HepG2 (cell line): ENCODE measurements around the gene CYYR1. TPM values are rescaled to one million over a fixed set of nuclear protein-coding genes. Genes with fewer than 3 reads are reported as not detected.

ENCODE experiments used
- ATAC-seq: fragments of 200-7000 bp; cut with Tn5 transposase; 3 replicates; pipeline ENCODE4 v1.9.1; 2020; ENCODE audit warnings: mild to moderate bottlenecking, moderate library complexity
- BruUV-seq: library from RNA; stranded (reverse); fragments of 400-500 nt; replicated peaks from 2 replicates; lab custom pipeline; 2021; lab: Mats Ljungman, UMichigan
- CTCF ChIA-PET: fragments of 300-600 bp; formaldehyde crosslinking; extraction: SDS; loops from one replicate; lab custom pipeline; 2021; ENCODE audit warnings: low total read pairs, inconsistent platforms, low intra/inter-chr PET ratio; lab: Yijun Ruan, JAX
- POLR2A ChIA-PET: fragments of 350-600 bp; sonication (Branson Sonifier 250); formaldehyde crosslinking; loops from one replicate; lab custom pipeline; 2020; ENCODE audit warnings: antibody characterized with exemption, inconsistent platforms; lab: Yijun Ruan, JAX
- DNase-seq: peaks from one replicate; pipeline ENCODE4 v3.0.0-alpha.2; 2015; ENCODE audit warnings: low spot score
- FAIRE-seq: peaks from 3 replicates; lab custom pipeline; 2011; peaks lifted over from hg19 to GRCh38; lab: Jason Lieb, UNC
- H2AFZ ChIP-seq: one replicate; pipeline ENCODE4 v1.6.1; 2011; ENCODE audit warnings: low read length, inconsistent platforms
- H3K27ac ChIP-seq: fragments of 300-600 bp; 3 replicates; pipeline ENCODE4 v1.8.0; 2011; ENCODE audit warnings: mixed run types, mild to moderate bottlenecking, mixed read lengths, low read length, inconsistent platforms; ENCODE audit not compliant: insufficient read depth; ENCODE audit errors: extremely low read length
- H3K27me3 ChIP-seq, 2 experiments: fragments of 200-600 bp in 1 of 2; 2 replicates in 1 of 2; 3 replicates in 1 of 2; pipeline versions ENCODE4 v1.6.0 to v1.8.0; 2011; ENCODE audit warnings: low read length in 2 of 2, mild to moderate bottlenecking in 2 of 2, moderate library complexity in 2 of 2, inconsistent platforms in 1 of 2; ENCODE audit not compliant: insufficient read depth in 2 of 2, control insufficient read depth in 1 of 2
- H3K36me3 ChIP-seq, 2 experiments: fragments of 200-600 bp in 1 of 2; replicated peaks in 1 of 2; 2 replicates in 1 of 2; 3 replicates in 1 of 2; pipeline versions ENCODE4 v1.5.1 to v1.8.0; 2011; ENCODE audit warnings: low read length in 2 of 2, inconsistent platforms in 1 of 2; ENCODE audit not compliant: insufficient read depth in 2 of 2, control insufficient read depth in 1 of 2
- H3K4me1 ChIP-seq: 2 replicates; pipeline ENCODE4 v1.5.1; 2012; ENCODE audit warnings: low read length, inconsistent platforms; ENCODE audit not compliant: insufficient read depth
- H3K4me2 ChIP-seq: 2 replicates; pipeline ENCODE4 v1.6.0; 2011; ENCODE audit warnings: low read depth, low read length, inconsistent platforms
- H3K4me3 ChIP-seq, 3 experiments: fragments of 200-600 bp in 1 of 3; sonication (generic), shearing (Covaris generic) in 1 of 3; replicated peaks in 1 of 3; 2 replicates each; pipeline ENCODE4 v1.5.1; 2011 to 2016; ENCODE audit warnings: low read length in 3 of 3, inconsistent platforms in 2 of 3, low read depth in 2 of 3, mild to moderate bottlenecking in 2 of 3, control low read depth in 1 of 3, mixed read lengths in 1 of 3; ENCODE audit not compliant: insufficient read depth in 1 of 3
- H3K79me2 ChIP-seq: one replicate; pipeline ENCODE4 v1.6.1; 2011; ENCODE audit warnings: low read length, inconsistent platforms; ENCODE audit not compliant: insufficient read depth
- H3K9ac ChIP-seq: 2 replicates; pipeline ENCODE4 v1.6.0; 2011; ENCODE audit warnings: mild to moderate bottlenecking, low read depth, low read length, inconsistent platforms; ENCODE audit not compliant: insufficient read depth
- H3K9me3 ChIP-seq: 2 replicates; pipeline ENCODE4 v1.5.1; 2012; ENCODE audit warnings: mild to moderate bottlenecking, low read length
- H4K20me1 ChIP-seq: 2 replicates; pipeline ENCODE4 v1.6.0; 2011; ENCODE audit warnings: inconsistent platforms, mild to moderate bottlenecking, low read length, moderate library complexity; ENCODE audit not compliant: insufficient read depth
- GPN1 ChIP-seq: sonication (generic); formaldehyde crosslinking; IDR thresholded peaks from 2 replicates; pipeline ENCODE4 v1.5.1; 2020; ENCODE audit warnings: missing genetic modification reagents, borderline replicate concordance
- KLF12 ChIP-seq: sonication (generic); formaldehyde crosslinking; IDR thresholded peaks from 2 replicates; pipeline ENCODE4 v1.4.0; 2020; ENCODE audit warnings: missing genetic modification reagents, borderline replicate concordance
- PHF20 ChIP-seq: sonication (generic); formaldehyde crosslinking; IDR thresholded peaks from 2 replicates; pipeline ENCODE4 v1.5.0; 2020; ENCODE audit warnings: mild to moderate bottlenecking, missing genetic modification reagents
- SNAI1 ChIP-seq: sonication (generic); formaldehyde crosslinking; IDR thresholded peaks from 2 replicates; pipeline ENCODE4 v1.5.0; 2020; ENCODE audit warnings: mild to moderate bottlenecking, missing genetic modification reagents, borderline replicate concordance
- ZNF652 ChIP-seq: IDR thresholded peaks from 2 replicates; pipeline ENCODE4 v1.6.1; 2016; ENCODE audit warnings: low read depth, borderline replicate concordance
- ZNF678 ChIP-seq: sonication (generic); formaldehyde crosslinking; IDR thresholded peaks from 2 replicates; pipeline ENCODE4 v1.4.0; 2020; ENCODE audit warnings: mild to moderate bottlenecking, missing genetic modification reagents
- WGBS: methylation state at CpG from one replicate; pipeline ENCODE4 v1.1.6; 2017; ENCODE audit warnings: low lambda C conversion rate; 5-methylcytosine and 5-hydroxymethylcytosine counted together
- in situ Hi-C: cut with HindIII; loops from 2 replicates; pipeline ENCODE4 v1.10.0; 2017; ENCODE audit warnings: low pct_unique_long_range_greater_than_20kb; ENCODE audit not compliant: extremely low pct_ligation_motif_present
- intact Hi-C: fragments of 100-400 bp; cut with micrococcal nuclease; formaldehyde crosslinking; loops from one replicate; pipeline ENCODE4 v1.10.0; 2022; ENCODE audit not compliant: unreplicated experiment
- polyA plus RNA-seq, 8 experiments: library from polyadenylated mRNA; depleted of rRNA in 3 of 8; stranded (reverse) in 7 of 8; unstranded in 1 of 8; fragments of >200 nt; fragmentation: Illumina TruSeq in 4 of 8; extraction: Trizol in 4 of 8; gene quantifications; 2 replicates each; pipeline versions ENCODE4 v1.2.1 to v1.2.3, GENCODE V29; 2011 to 2016; ENCODE audit warnings: low read depth in 4 of 8, missing spikeins in 1 of 8, mixed read lengths in 1 of 8; ENCODE audit not compliant: insufficient read depth in 1 of 8
- total RNA-seq, 5 experiments: library from RNA; depleted of rRNA; stranded (reverse); fragments of >200 nt; fragmentation: Illumina TruSeq; extraction: Trizol; gene quantifications; 2 replicates each; pipeline ENCODE4 v1.2.3, GENCODE V29; 2016; ENCODE audit warnings: low read depth in 1 of 5
- TF ChIP-seq, protein P1 (sequence below): sonication (generic); formaldehyde crosslinking; IDR thresholded peaks from 2 replicates; pipeline ENCODE4 v1.5.1; 2020; ENCODE audit warnings: mild to moderate bottlenecking, missing genetic modification reagents, borderline replicate concordance
- TF ChIP-seq, protein P2 (sequence below): sonication (generic); formaldehyde crosslinking; IDR thresholded peaks from 2 replicates; pipeline ENCODE4 v1.9.0; 2021; ENCODE audit warnings: missing genetic modification reagents, borderline replicate concordance
- TF ChIP-seq, protein P3 (sequence below): sonication (generic); formaldehyde crosslinking; IDR thresholded peaks from 2 replicates; pipeline ENCODE4 v1.4.0; 2020; ENCODE audit warnings: missing genetic modification reagents

The CYYR1 gene
- total and polyA plus RNA-seq, 2 of the 13 experiments (the other 11 are each of a cell fraction or from before 2014, with no cell fraction given), result not detected

DNA sequence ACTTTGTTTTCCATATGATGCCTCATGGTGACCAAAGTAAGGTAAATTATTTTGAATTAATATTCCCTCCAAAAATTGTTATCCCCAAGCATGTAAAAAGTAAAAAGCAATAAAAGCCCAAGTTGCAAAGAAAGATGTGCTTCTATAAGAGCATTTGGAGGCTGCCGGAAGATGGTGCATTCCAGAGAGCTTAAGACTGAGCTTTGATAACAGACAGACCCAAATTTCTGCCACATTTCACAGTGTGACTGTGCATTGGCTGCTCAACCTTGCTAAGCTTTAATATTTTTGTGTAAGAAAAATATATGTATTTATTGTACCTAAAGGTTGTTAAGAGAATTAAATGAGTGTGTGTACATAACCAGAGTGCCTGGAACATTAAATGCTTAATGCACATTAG is 67.9 kb downstream of the CYYR1 start:
- ChIA-PET CTCF (no interaction called here), POLR2A (no interaction called here)
- Histone ChIP-seq H3K79me2 (no peaks in the 10 kb centered on the region), H3K4me3 (no peak overlapping the region), H3K36me3 (no peaks in the 10 kb centered on the region), H4K20me1 (no peaks in the 10 kb centered on the region), H2AFZ (no peak overlapping the region), H3K27ac (no peak overlapping the region), H3K9ac (no peak overlapping the region), H3K27me3 (no peaks in the 10 kb centered on the region), H3K4me1 (no peaks in the 10 kb centered on the region), H3K4me2 (no peak overlapping the region), H3K9me3 (peaks cover 84% of the 10 kb centered on the region)
- WGBS, result 36% methylated on average over 1 of the region's 1 CpG
- DNase-seq, result no peak
- no peak for ATAC-seq
- FAIRE-seq, result no peak
- in situ Hi-C loops, result no loop called here
- BruUV-seq, result no TSS peak
- no peak for TF ChIP-seq GPN1
- TF ChIP-seq SNAI1 (CRISPR knock-in tag), result no peak
- intact Hi-C loops, result no loop called here

DNA sequence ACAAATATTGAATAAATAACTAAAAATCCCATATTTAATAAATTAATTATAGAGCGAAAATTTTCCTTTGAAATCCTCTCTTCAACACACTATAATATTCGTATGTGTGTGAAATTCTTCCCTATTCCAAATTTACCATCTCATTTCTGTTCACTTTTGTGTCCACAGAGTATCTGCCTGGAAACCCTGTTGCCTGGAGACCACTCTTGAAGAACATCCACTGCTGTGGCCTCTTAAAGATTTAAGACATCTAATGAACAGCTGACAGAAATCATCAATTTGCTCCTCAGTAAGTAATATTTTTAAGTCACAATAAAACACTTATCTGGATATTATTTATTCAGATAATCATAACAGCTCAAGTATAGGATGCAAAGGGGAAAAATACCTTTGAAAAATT is 69.7 kb downstream of the CYYR1 start:
- Histone ChIP-seq H3K9me3 (peaks cover 84% of the 10 kb centered on the region), H3K79me2 (no peaks in the 10 kb centered on the region), H3K36me3 (no peaks in the 10 kb centered on the region), H4K20me1 (no peaks in the 10 kb centered on the region), H3K27me3 (no peaks in the 10 kb centered on the region), H3K4me1 (no peaks in the 10 kb centered on the region), H3K9ac (no peak overlapping the region), H3K4me2 (no peak overlapping the region), H3K4me3 (no peak overlapping the region), H3K27ac (no peak overlapping the region), H2AFZ (no peak overlapping the region)
- DNase-seq (no peak), ATAC-seq (no peak), FAIRE-seq (no peak)
- WGBS, result 0% methylated on average over 2 of the region's 2 CpGs
- intact Hi-C loops (no loop called here), in situ Hi-C loops (no loop called here)
- TF ChIP-seq, protein P1, sequence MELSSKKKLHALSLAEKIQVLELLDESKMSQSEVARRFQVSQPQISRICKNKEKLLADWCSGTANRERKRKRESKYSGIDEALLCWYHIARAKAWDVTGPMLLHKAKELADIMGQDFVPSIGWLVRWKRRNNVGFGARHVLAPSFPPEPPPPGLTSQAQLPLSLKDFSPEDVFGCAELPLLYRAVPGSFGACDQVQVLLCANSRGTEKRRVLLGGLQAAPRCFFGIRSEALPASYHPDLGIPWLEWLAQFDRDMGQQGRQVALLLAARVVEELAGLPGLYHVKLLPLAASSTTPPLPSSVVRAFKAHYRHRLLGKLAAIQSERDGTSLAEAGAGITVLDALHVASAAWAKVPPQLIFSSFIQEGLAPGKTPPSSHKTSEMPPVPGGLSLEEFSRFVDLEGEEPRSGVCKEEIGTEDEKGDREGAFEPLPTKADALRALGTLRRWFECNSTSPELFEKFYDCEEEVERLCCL (CRISPR knock-in tag), result no peak
- no peak for TF ChIP-seq ZNF678 (CRISPR knock-in tag)
- no peak for TF ChIP-seq ZNF652
- TF ChIP-seq, protein P2, sequence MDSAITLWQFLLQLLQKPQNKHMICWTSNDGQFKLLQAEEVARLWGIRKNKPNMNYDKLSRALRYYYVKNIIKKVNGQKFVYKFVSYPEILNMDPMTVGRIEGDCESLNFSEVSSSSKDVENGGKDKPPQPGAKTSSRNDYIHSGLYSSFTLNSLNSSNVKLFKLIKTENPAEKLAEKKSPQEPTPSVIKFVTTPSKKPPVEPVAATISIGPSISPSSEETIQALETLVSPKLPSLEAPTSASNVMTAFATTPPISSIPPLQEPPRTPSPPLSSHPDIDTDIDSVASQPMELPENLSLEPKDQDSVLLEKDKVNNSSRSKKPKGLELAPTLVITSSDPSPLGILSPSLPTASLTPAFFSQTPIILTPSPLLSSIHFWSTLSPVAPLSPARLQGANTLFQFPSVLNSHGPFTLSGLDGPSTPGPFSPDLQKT (CRISPR knock-in tag), result no peak
- TF ChIP-seq, protein P3, sequence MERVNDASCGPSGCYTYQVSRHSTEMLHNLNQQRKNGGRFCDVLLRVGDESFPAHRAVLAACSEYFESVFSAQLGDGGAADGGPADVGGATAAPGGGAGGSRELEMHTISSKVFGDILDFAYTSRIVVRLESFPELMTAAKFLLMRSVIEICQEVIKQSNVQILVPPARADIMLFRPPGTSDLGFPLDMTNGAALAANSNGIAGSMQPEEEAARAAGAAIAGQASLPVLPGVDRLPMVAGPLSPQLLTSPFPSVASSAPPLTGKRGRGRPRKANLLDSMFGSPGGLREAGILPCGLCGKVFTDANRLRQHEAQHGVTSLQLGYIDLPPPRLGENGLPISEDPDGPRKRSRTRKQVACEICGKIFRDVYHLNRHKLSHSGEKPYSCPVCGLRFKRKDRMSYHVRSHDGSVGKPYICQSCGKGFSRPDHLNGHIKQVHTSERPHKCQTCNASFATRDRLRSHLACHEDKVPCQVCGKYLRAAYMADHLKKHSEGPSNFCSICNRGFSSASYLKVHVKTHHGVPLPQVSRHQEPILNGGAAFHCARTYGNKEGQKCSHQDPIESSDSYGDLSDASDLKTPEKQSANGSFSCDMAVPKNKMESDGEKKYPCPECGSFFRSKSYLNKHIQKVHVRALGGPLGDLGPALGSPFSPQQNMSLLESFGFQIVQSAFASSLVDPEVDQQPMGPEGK (CRISPR knock-in tag), result no peak
- TF ChIP-seq PHF20, result no peak
- no peak for TF ChIP-seq KLF12
- ChIA-PET POLR2A (no interaction called here), CTCF (no interaction called here)
- BruUV-seq, result no TSS peak
